ENCODE results near the gene PKLR. TPM values are rescaled to one million over a fixed set of nuclear protein-coding genes. Genes with fewer than 3 reads are reported as not detected.

Gene PKLR
- total and polyA plus RNA-seq, 2 donors (not counting 3 experiments of a cell fraction or from before 2014, with no cell fraction given): not detected

DNA sequence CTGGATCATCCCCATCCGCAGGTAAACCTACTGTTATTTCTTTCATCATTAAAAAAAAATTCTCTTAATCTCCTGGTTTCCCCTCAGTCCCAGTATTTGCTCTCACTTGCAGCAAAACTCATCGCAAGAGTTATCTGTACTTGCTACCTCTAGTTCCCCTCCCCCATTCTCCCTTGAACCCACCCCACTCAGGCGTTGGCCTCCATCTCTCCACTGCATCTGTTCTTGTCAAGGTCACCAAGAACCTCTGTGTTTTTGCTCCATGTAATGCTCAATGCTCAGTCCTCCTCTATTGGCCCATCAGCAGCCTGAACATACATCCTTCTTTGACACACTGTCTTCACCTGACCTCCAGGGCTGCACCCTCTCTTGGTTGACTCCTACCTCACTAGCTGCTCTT, 4.6 kb downstream of the PKLR start:
- DNase-seq (ENCODE audit: low read depth, low spot score) (no peak), FAIRE-seq (no peak)
- intact Hi-C loops (cut with micrococcal nuclease): no loop called here
- Histone ChIP-seq H2AFZ (ENCODE audit: low read depth, low read length) (no peak overlapping the region), H3K4me3 (replicated peaks in 1 of 3; ENCODE audit: insufficient read depth in 1 of 3, low read depth in 1 of 3, low read length in 3 of 3) (no peak overlapping the region), H3K9ac (replicated peaks; ENCODE audit: extremely low read depth, insufficient read depth, low read length) (no peak overlapping the region), H3K27me3 (ENCODE audit: control insufficient read depth in 2 of 2, insufficient read depth in 2 of 2, low read length in 2 of 2) (peaks cover 36 to 40% of the 10 kb centered on the region in 2 experiments), H3K27ac (ENCODE audit: insufficient read depth, low read depth, low read length) (no peak overlapping the region), H3K4me1 (ENCODE audit: control insufficient read depth, extremely low read depth, insufficient read depth, low read length) (no peaks in the 10 kb centered on the region), H3K9me3 (replicated peaks; ENCODE audit: control insufficient read depth, insufficient read depth, low read length) (no peaks in the 10 kb centered on the region), H3K9me1 (replicated peaks; ENCODE audit: control insufficient read depth, extremely low read depth, insufficient read depth, low read length) (no peaks in the 10 kb centered on the region), H4K20me1 (replicated peaks; ENCODE audit: control insufficient read depth, extremely low read depth, insufficient read depth, low read length) (no peaks in the 10 kb centered on the region), H3K36me3 (ENCODE audit: control insufficient read depth in 2 of 2, extremely low read depth in 1 of 2, insufficient read depth in 2 of 2, low read length in 2 of 2) (no peaks in the 10 kb centered on the region), H3K4me2 (ENCODE audit: insufficient read depth, low read length) (no peak overlapping the region), H3K79me2 (ENCODE audit: control insufficient read depth, insufficient read depth, low read length) (no peaks in the 10 kb centered on the region)
- POLR2A ChIA-PET: no interaction called here
- CTCF ChIA-PET: interaction anchor here (0.5 kb wide), 1 partner anchor 19 kb away, joined by 3 read pairs; no protein-coding TSS in a partner anchor
- no peak for TF ChIP-seq CTCF (IDR thresholded peaks at IDR 0.05; ENCODE audit: extremely low read depth in 1 of 2, insufficient read depth in 1 of 2, low read depth in 1 of 2, low read length in 2 of 2)
- dilution Hi-C loops (cut with MboI; ENCODE audit: extremely low pct_ligation_motif_present, low sequenced_read_pairs): no loop called here
- no TSS peak for BruUV-seq (replicated peaks)

DNA sequence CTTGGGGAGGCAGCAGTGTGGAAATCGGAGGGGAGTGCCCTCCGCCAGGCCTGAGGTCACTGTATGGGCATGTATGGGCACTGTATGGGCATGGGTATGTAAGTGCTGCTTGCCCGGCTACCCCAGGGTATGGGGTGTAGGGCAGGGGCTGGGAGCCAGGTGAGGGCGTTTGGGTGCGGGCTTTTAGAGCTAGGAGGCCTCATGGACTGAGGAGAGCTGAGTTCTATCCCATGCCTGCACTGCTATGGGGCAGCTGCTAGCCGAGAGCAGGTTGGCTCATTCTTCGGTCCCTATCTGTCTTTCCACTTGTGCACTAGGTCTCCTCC, 5.3 kb downstream of the PKLR start:
- Histone ChIP-seq H3K79me2 (ENCODE audit: control insufficient read depth, insufficient read depth, low read length) (no peaks in the 10 kb centered on the region), H3K27me3 (ENCODE audit: control insufficient read depth in 2 of 2, insufficient read depth in 2 of 2, low read length in 2 of 2) (peaks cover 36 to 40% of the 10 kb centered on the region in 2 experiments), H3K9ac (replicated peaks; ENCODE audit: extremely low read depth, insufficient read depth, low read length) (no peak overlapping the region), H3K4me3 (replicated peaks in 1 of 3; ENCODE audit: insufficient read depth in 1 of 3, low read depth in 1 of 3, low read length in 3 of 3) (no peak overlapping the region), H2AFZ (ENCODE audit: low read depth, low read length) (no peak overlapping the region), H3K4me1 (ENCODE audit: control insufficient read depth, extremely low read depth, insufficient read depth, low read length) (no peaks in the 10 kb centered on the region), H3K27ac (ENCODE audit: insufficient read depth, low read depth, low read length) (no peak overlapping the region), H3K4me2 (ENCODE audit: insufficient read depth, low read length) (no peak overlapping the region), H3K36me3 (ENCODE audit: control insufficient read depth in 2 of 2, extremely low read depth in 1 of 2, insufficient read depth in 2 of 2, low read length in 2 of 2) (no peaks in the 10 kb centered on the region), H3K9me3 (replicated peaks; ENCODE audit: control insufficient read depth, insufficient read depth, low read length) (no peaks in the 10 kb centered on the region), H3K9me1 (replicated peaks; ENCODE audit: control insufficient read depth, extremely low read depth, insufficient read depth, low read length) (no peaks in the 10 kb centered on the region), H4K20me1 (replicated peaks; ENCODE audit: control insufficient read depth, extremely low read depth, insufficient read depth, low read length) (no peaks in the 10 kb centered on the region)
- TF ChIP-seq MAX (IDR thresholded peaks at IDR 0.05; ENCODE audit: insufficient read depth, insufficient read length): no peak
- no peak for TF ChIP-seq POLR2A (IDR thresholded peaks at IDR 0.05; ENCODE audit: low read depth, low read length)
- no peak for TF ChIP-seq FOS (IDR thresholded peaks at IDR 0.05; ENCODE audit: borderline replicate concordance, insufficient read depth, low read length)
- no peak for TF ChIP-seq CTCF (IDR thresholded peaks at IDR 0.05; ENCODE audit: extremely low read depth in 1 of 2, insufficient read depth in 1 of 2, low read depth in 1 of 2, low read length in 2 of 2)
- no peak for TF ChIP-seq JUN (IDR thresholded peaks at IDR 0.05; ENCODE audit: borderline replicate concordance, insufficient read depth, insufficient read length, low read depth)
- TF ChIP-seq MYC (IDR thresholded peaks at IDR 0.05; ENCODE audit: low read depth, low read length): no peak
- dilution Hi-C loops (cut with MboI; ENCODE audit: extremely low pct_ligation_motif_present, low sequenced_read_pairs): no loop called here
- CTCF ChIA-PET: interaction anchor here (1.2 kb wide), 1 partner anchor 10 kb away, joined by 3 read pairs; no protein-coding TSS in a partner anchor
- POLR2A ChIA-PET: no interaction called here
- BruUV-seq (replicated peaks): no TSS peak
- no peak for DNase-seq (ENCODE audit: low read depth, low spot score)
- no peak for FAIRE-seq
- intact Hi-C loops (cut with micrococcal nuclease): no loop called here
